Erythroblast (primary cell): ENCODE data around the gene DISC1.

Experiments
- GATA1 ChIP-seq: IDR thresholded peaks from 2 replicates; pipeline ENCODE4 v1.6.1; 2011; ENCODE audit warnings: low read depth, mild to moderate bottlenecking, control low read depth, low read length, moderate library complexity
- POLR2A ChIP-seq: IDR thresholded peaks from 2 replicates; pipeline ENCODE4 v1.6.1; 2011; ENCODE audit warnings: mild to moderate bottlenecking, low read length

GRCh38 chr1:231899046-231899445 is 272.5 kb downstream of the DISC1 start:
- TF ChIP-seq POLR2A = no peak
- no peak for TF ChIP-seq GATA1
